Liver (tissue), 9 donors: ENCODE results near the gene GNB5. TPM values are rescaled to one million over a fixed set of nuclear protein-coding genes. Genes with fewer than 3 reads are reported as not detected.

Source experiments
- DNase-seq: peaks from one replicate; pipeline ENCODE4 v3.0.0-alpha.2; 2017; ENCODE audit warnings: low spot score
- H3K27ac ChIP-seq, 2 donors: one replicate each; pipeline ENCODE4 v1.7.0; 2013; ENCODE audit warnings: inconsistent platforms in 2 of 2, low read length in 2 of 2, control low read depth in 1 of 2, low read depth in 1 of 2, mild to moderate bottlenecking in 1 of 2
- H3K27me3 ChIP-seq, 4 donors: one replicate each; pipeline versions ENCODE4 v1.6.1 to v1.7.0; 2013; ENCODE audit warnings: low read length in 3 of 4, inconsistent platforms in 1 of 4, mild to moderate bottlenecking in 1 of 4, moderate library complexity in 1 of 4; ENCODE audit not compliant: control insufficient read depth in 4 of 4, insufficient read depth in 4 of 4
- H3K36me3 ChIP-seq, 4 donors: one replicate each; pipeline versions ENCODE4 v1.6.1 to v1.7.0; 2013; ENCODE audit warnings: low read length in 3 of 4, mild to moderate bottlenecking in 3 of 4, low read depth in 1 of 4, moderate library complexity in 1 of 4; ENCODE audit not compliant: control insufficient read depth in 4 of 4, insufficient read depth in 3 of 4
- H3K4me1 ChIP-seq, 4 donors: one replicate each; pipeline versions ENCODE4 v1.6.1 to v1.7.0; 2013; ENCODE audit warnings: low read length in 3 of 4, mild to moderate bottlenecking in 3 of 4, moderate library complexity in 1 of 4; ENCODE audit not compliant: control insufficient read depth in 4 of 4, insufficient read depth in 4 of 4
- H3K4me3 ChIP-seq, 3 donors: one replicate each; pipeline versions ENCODE4 v1.6.1 to v1.7.0; 2013; ENCODE audit warnings: low read length in 3 of 3, control low read depth in 1 of 3, low read depth in 1 of 3, mild to moderate bottlenecking in 1 of 3
- H3K9ac ChIP-seq, 2 donors: one replicate each; pipeline ENCODE4 v1.7.0; 2013; ENCODE audit warnings: low read length in 2 of 2, mild to moderate bottlenecking in 2 of 2, moderate library complexity in 2 of 2, control low read depth in 1 of 2, low read depth in 1 of 2
- H3K9me3 ChIP-seq, 4 donors: one replicate each; pipeline versions ENCODE4 v1.6.1 to v1.7.0; 2013; ENCODE audit warnings: low read length in 3 of 4; ENCODE audit not compliant: control insufficient read depth in 4 of 4
- FOXA1 ChIP-seq: IDR thresholded peaks from 2 replicates; pipeline ENCODE4 v1.6.1; 2016; ENCODE audit warnings: antibody characterized with exemption
- FOXA2 ChIP-seq: IDR thresholded peaks from 2 replicates; pipeline ENCODE4 v1.6.1; 2016; ENCODE audit warnings: antibody characterized with exemption
- GABPA ChIP-seq, 2 donors: IDR thresholded peaks in 1 of 2; conservative IDR thresholded peaks in 1 of 2; 2 replicates each; pipeline ENCODE4 v1.6.1; 2016; ENCODE audit warnings: antibody characterized with exemption in 2 of 2, mild to moderate bottlenecking in 1 of 2, moderate library complexity in 1 of 2
- HNF4A ChIP-seq, 2 donors: conservative IDR thresholded peaks; 2 replicates each; pipeline ENCODE4 v1.6.1; 2016; ENCODE audit warnings: antibody characterized with exemption in 2 of 2, mild to moderate bottlenecking in 2 of 2
- HNF4G ChIP-seq: IDR thresholded peaks from 2 replicates; pipeline ENCODE4 v1.6.1; 2016; ENCODE audit warnings: antibody characterized with exemption
- JUND ChIP-seq, 2 donors: IDR thresholded peaks; 2 replicates each; pipeline ENCODE4 v1.6.1; 2016; ENCODE audit warnings: antibody characterized with exemption in 2 of 2
- NR2F2 ChIP-seq: IDR thresholded peaks from 2 replicates; pipeline ENCODE4 v1.6.1; 2016; ENCODE audit warnings: antibody characterized with exemption
- RAD21 ChIP-seq, 2 donors: IDR thresholded peaks; 2 replicates each; pipeline ENCODE4 v1.6.1; 2016; ENCODE audit warnings: antibody characterized with exemption in 2 of 2, mild to moderate bottlenecking in 2 of 2
- TAF1 ChIP-seq: conservative IDR thresholded peaks from 2 replicates; pipeline ENCODE4 v1.6.1; 2016; ENCODE audit warnings: antibody characterized with exemption, mild to moderate bottlenecking
- WGBS: extraction: QIAGEN DNeasy Blood & Tissue Kit; methylation state at CpG from one replicate; pipeline ENCODE4 v1.1.7; 2013; 5-methylcytosine and 5-hydroxymethylcytosine counted together
- polyA plus RNA-seq, 2 donors: library from polyadenylated mRNA; stranded (reverse) in 1 of 2; unstranded in 1 of 2; fragments of 200-250 nt in 1 of 2; fragments of >200 nt in 1 of 2; fragmentation: Nextera tagmentation in 1 of 2; extraction: Ambion mirVana in 1 of 2; gene quantifications; one replicate each; pipeline versions ENCODE4 v1.2.1 to v1.2.3, GENCODE V29; 2013 to 2015
- total RNA-seq, 2 donors: library from RNA; depleted of rRNA; stranded (reverse); fragments of >200 nt; gene quantifications; one replicate each; pipeline ENCODE4 v1.2.3, GENCODE V29; 2014
- TF ChIP-seq, protein P1 (sequence below): IDR thresholded peaks from 2 replicates; pipeline ENCODE4 v1.6.1; 2016; ENCODE audit warnings: antibody characterized with exemption
- TF ChIP-seq, protein P2 (sequence below): IDR thresholded peaks from 2 replicates; pipeline ENCODE4 v1.6.1; 2016; ENCODE audit warnings: antibody characterized with exemption
- TF ChIP-seq, protein P3 (sequence below): IDR thresholded peaks from 2 replicates; pipeline ENCODE4 v1.6.1; 2016; ENCODE audit warnings: antibody characterized with exemption
- donor health status: healthy.
- donor health status: healthy.
- donor health status: healthy.
- donor health status: healthy.
- donor health status: healthy.

The GNB5 gene
- total and polyA plus RNA-seq, 4 donors: 13.7 to 19.2 (median 15.7) TPM

DNA sequence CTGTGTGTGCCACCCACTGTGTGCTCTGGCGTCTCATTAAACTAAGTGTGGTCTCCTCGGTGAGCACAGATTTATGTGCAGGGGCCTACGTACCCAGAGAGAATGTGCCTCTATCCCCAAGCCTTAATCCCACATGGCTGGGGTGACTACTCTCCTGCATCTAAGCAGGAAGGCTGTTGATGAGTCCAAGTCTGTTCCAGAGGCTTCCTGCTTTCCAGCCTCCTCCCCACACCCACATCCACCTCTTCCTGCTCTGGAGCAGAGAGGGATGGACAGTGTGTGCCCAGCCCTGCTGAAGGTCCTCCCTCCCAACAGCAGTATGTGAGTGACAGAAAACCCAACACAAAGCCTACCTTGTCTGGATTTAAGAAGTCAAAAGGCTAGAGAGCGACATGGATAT is 39.8 kb downstream of the GNB5 start:
- WGBS: 95% methylated on average over 4 of the region's 4 CpGs
- Histone ChIP-seq H3K4me3 (no peak overlapping the region), H3K9ac (no peak overlapping the region), H3K27ac (no peak overlapping the region), H3K4me1 (peaks cover 0 to 4% (median 0%) of the 10 kb centered on the region in 4 donors), H3K36me3 (peaks cover 1 to 15% (median 6%) of the 10 kb centered on the region in 4 donors), H3K9me3 (no peaks in the 10 kb centered on the region), H3K27me3 (no peaks in the 10 kb centered on the region)
- TF ChIP-seq JUND (IDR thresholded peaks at IDR 0.05): no peak
- no peak for DNase-seq

DNA sequence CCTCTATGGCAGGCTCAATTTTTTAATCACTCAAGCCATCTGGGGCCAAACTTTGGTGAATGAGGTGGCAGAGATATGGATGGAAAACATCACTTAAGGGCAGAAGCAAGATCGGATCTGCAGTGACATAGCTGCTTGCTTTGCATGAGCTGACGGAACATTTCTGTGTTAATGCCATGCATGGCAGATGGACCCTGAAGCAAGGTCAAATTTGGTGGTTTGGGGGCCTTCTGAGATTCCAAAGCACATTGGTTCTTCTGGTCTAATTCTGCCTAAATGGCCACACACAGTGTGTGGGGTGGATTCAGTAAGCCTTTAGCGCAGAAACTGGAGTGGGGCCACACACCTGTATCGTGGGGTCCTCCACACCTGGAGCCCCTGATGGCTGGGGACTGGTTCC is 40.3 kb downstream of the GNB5 start:
- no peak overlapping the region for H3K9ac ChIP-seq
- TF ChIP-seq RAD21 (IDR thresholded peaks at IDR 0.05): no peak
- TF ChIP-seq GABPA (IDR thresholded peaks at IDR 0.05 in 1 of 2, conservative IDR thresholded peaks at IDR 0.05 in 1 of 2): no peak
- TF ChIP-seq, protein P1, sequence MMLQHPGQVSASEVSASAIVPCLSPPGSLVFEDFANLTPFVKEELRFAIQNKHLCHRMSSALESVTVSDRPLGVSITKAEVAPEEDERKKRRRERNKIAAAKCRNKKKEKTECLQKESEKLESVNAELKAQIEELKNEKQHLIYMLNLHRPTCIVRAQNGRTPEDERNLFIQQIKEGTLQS: no peak
- no peak for TF ChIP-seq HNF4A (conservative IDR thresholded peaks at IDR 0.05)
- no peak for TF ChIP-seq NR2F2
- TF ChIP-seq, protein P2, sequence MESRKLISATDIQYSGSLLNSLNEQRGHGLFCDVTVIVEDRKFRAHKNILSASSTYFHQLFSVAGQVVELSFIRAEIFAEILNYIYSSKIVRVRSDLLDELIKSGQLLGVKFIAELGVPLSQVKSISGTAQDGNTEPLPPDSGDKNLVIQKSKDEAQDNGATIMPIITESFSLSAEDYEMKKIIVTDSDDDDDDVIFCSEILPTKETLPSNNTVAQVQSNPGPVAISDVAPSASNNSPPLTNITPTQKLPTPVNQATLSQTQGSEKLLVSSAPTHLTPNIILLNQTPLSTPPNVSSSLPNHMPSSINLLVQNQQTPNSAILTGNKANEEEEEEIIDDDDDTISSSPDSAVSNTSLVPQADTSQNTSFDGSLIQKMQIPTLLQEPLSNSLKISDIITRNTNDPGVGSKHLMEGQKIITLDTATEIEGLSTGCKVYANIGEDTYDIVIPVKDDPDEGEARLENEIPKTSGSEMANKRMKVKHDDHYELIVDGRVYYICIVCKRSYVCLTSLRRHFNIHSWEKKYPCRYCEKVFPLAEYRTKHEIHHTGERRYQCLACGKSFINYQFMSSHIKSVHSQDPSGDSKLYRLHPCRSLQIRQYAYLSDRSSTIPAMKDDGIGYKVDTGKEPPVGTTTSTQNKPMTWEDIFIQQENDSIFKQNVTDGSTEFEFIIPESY: no peak
- no peak for TF ChIP-seq FOXA2
- no peaks in the 10 kb centered on the region for H3K4me1 ChIP-seq
- no peak overlapping the region for H3K27ac ChIP-seq
- H3K27me3 ChIP-seq: no peaks in the 10 kb centered on the region
- no peak for DNase-seq
- H3K9me3 ChIP-seq: no peaks in the 10 kb centered on the region
- H3K4me3 ChIP-seq: no peak overlapping the region
- peaks cover 1 to 15% (median 6%) of the 10 kb centered on the region in 4 donors for H3K36me3 ChIP-seq
- 98% methylated on average over 4 of the region's 4 CpGs for WGBS

DNA sequence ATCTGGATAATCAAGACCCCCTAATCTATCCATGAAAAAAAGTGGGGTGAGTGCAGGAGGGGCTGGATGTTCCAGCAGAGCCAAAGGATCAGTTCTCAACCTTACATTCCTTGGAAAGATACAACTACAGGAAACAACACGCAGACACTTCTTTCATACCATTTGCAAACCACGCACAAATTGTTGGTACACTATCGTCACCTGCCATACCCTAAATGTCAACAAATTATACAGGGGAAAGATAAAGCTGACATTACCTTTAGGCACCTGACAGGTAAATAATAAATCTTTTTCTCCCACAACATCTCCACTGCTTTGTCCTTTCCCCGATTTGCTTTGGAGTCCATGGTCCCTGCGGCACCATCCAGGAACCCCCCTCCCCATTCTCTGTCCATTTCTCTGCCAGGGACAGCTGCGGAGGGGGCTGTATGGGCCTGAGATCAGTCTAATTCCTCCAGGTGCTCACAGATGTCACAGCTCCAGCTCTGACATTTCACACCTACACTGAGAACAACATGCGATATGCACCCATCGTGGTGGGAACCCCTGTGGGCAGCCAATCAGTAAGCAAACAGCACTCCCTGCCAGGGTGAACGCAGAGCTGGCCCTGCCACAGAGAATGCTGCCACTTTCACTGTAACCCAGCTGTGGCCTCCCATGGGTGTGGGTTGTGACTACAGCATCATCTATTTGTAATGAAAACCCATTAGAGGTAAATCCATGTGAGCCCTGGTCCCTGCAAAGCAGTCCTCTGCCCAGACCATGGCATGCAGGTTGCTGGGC is 41.0 kb downstream of the GNB5 start:
- no peak for DNase-seq
- 80% methylated on average over 9 of the region's 9 CpGs for WGBS
- no peaks in the 10 kb centered on the region for H3K9me3 ChIP-seq
- TF ChIP-seq RAD21 (IDR thresholded peaks at IDR 0.05) (no peak), HNF4G (no peak), GABPA (IDR thresholded peaks at IDR 0.05 in 1 of 2, conservative IDR thresholded peaks at IDR 0.05 in 1 of 2) (no peak), TAF1 (no peak), JUND (IDR thresholded peaks at IDR 0.05) (no peak), FOXA1 (no peak), HNF4A (conservative IDR thresholded peaks at IDR 0.05) (no peak), NR2F2 (no peak)
- TF ChIP-seq, protein P3, sequence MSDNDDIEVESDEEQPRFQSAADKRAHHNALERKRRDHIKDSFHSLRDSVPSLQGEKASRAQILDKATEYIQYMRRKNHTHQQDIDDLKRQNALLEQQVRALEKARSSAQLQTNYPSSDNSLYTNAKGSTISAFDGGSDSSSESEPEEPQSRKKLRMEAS: no peak
- no peak overlapping the region for H3K9ac ChIP-seq
- no peaks in the 10 kb centered on the region for H3K4me1 ChIP-seq
- no peak overlapping the region for H3K27ac ChIP-seq
- no peak overlapping the region for H3K4me3 ChIP-seq
- H3K27me3 ChIP-seq: no peaks in the 10 kb centered on the region
- H3K36me3 ChIP-seq: peaks cover 1 to 15% (median 6%) of the 10 kb centered on the region in 4 donors
